ENCODE results near the gene WBP2NL.
"Not testable (repeated sequence)": the region's sequence is repeated elsewhere in the genome, so short reads cannot be mapped to it uniquely, and the experiment has no call there.

WBP2NL gene, protein sequence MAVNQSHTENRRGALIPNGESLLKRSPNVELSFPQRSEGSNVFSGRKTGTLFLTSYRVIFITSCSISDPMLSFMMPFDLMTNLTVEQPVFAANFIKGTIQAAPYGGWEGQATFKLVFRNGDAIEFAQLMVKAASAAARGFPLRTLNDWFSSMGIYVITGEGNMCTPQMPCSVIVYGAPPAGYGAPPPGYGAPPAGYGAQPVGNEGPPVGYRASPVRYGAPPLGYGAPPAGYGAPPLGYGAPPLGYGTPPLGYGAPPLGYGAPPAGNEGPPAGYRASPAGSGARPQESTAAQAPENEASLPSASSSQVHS

DNA sequence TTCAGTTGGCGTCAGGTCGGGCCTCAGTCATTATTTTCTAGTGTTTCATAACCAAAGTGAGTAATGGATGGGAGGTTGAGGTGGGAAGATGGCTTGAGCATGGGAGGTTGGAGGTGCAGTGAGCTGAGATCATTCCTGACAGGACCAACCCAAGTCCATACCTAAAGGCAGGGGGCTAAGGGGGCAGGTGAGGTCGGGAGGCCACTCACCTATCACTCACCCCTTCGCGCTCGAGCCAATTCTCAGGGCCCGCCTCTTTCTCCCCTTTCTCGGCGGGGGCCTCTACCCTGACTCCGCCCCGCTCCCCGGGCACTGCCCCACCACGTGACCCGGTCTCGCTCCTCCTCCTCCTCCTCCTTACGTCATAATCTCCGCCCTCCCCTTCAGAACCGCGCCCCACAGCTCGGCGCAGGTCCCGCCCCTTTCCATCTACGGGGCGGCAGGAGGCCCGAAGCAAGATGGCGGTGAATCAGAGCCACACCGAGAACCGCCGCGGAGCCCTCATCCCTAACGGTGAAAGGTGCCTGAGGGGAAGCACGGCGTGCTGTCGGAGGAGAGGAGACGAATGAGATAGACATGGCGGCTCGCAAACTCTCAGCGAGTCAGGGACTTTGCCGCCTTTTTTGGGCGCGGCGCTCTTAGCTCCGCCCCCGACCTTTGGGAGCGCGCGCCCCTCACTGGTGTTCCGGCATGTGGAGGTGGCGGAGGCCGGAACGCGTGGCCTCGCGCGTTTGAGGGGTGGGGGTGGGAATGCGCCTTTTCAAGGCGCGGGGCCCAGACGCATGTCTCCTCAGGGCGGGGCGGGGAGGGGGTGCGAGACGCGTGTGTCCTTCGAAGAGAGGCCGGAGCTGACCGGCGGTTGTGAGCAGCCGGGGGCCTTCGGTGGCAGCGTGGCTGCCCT is at the start of gene WBP2NL:
Gene WBP2NL, plus strand, starts transcription at position 428 of the 901 bp plus-strand sequence. Its CDS starts 31 bp downstream, at position 459.
- DNase-seq: peak; percentile 93

DNA sequence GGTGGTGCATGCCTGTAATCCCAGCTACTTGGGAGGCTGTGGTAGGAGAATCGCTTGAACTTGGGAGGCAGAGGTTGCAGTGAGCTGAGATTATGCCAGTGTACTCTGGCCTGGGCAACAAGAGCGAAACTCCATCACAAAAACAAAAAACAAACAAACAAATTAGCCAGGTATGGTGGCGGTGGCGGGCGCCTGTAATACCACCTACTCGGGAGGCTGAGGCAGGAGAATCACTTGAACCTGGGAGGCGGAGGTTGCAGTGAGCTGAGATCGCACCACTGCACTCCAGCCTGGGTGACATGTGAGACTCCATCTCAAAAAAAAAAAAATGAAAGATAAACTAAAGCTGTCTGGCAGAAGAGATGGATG is 49.7 kb upstream of the WBP2NL start:
- not testable (repeated sequence) for DNase-seq

DNA sequence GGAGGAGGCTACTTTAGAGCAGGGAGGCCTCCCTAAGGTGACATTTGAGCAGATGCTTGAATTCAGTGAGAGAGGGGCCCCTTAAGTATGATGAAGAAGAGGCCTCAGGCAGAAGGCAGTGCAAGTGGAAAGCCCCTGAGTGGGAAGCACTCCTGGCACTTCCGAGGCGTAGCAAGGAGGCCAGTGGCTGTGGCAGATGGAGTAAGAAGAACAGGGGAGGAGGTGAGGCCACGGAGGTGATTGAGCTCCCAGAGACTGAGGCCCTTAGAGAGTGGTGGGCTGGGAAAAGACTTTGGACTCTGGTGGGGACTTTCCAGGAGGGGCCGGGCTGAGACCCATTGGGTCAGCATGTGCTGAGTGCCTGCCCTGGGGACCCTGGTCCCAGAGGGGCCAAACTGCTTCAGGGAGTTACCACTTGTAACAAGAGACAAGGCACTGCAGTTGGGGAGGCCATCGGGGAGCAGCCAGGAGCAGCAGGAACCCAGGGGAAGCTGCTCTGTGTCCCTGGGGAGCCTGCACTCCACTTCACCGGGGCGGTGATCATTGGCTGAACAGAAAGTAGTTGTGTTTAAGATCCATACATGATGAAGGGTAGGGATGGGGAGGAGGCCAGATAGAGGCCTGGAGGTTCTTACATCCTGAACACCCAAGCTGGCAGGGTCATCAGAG is 49.2 kb upstream of the WBP2NL start:
- DNase-seq: no peak

DNA sequence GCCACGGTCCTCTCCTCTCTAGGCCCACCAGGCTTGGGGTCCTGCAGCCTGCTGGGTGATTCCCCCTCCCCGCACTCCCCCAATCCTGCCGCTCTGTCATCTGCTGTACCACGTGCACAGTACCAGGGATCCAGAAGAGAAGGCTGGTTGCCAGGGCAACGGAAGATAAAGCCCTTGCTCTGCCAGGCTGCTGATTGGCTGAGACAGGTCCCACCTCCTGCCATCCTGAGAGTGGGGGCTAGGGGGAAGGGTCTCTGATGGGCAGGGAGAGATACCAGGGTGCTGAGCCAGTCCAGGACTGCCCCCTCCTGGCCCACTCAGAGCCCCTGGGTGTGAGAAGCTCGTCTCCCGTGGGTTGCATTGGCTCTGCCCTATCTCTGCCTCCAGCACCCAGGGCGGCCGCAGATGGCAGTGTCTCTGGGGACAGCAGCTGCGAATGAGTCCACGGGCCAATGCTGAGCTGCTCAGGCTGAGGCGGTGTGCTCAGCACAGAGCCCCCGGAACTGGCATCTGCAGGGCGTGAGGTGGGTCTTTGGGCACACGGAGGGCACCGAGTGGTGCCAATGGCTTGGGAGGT is 46.6 kb upstream of the WBP2NL start, which contains the start of gene SMIM45:
Gene SMIM45, plus strand, starts transcription at position 253 of the 577 bp plus-strand sequence.
- no peak for DNase-seq

DNA sequence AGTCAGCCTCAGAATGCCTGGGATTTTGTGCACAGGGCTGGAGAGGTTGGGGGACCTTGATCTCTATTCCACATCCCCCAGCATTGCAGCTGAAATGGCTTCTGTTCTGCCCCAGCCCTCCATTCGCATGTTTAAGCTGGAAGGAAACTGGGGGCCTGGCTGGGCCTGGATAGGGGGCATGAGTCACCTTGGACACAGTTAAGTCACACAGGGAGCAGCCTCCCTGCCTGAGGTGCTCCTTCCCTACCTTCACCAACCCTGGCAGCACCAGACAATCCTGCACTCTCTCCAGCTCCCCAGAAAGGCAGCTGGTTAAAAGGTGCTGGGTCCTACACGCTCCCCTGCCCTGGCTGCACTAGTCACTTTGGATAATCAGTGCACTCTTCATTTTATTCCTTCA is 45.9 kb upstream of the WBP2NL start:
- no peak for DNase-seq

DNA sequence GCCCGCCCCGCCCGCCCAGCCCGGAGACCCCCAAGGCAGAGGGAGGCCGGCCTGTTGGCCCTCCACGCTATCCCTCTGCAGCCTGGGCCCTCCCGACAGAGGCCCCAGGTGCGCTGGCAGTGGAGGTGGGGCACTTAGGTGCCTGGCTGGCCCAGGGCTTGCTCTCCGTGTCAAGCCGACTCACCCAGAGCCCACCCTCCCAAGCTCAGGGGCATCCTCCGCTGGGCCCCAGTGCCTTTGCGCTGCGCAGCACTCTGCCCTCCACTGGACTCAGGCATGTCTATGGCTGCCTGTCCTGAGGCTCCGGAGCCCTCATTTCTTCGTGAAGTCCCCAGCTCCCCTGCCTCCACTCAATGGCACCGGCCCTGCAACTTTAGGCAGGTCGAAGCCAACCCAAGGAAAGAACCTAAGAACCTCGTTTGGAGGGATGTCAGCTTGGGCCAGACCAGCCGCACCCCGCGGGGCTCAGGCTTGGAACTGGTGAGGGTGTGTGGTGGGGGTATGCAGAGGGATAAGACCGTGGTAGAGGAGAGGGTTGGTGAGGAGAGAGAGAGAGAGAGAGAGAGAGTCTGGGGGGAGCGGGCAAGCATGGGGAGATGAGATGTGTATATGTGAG is 40.5 kb upstream of the WBP2NL start:
- no peak for DNase-seq

DNA sequence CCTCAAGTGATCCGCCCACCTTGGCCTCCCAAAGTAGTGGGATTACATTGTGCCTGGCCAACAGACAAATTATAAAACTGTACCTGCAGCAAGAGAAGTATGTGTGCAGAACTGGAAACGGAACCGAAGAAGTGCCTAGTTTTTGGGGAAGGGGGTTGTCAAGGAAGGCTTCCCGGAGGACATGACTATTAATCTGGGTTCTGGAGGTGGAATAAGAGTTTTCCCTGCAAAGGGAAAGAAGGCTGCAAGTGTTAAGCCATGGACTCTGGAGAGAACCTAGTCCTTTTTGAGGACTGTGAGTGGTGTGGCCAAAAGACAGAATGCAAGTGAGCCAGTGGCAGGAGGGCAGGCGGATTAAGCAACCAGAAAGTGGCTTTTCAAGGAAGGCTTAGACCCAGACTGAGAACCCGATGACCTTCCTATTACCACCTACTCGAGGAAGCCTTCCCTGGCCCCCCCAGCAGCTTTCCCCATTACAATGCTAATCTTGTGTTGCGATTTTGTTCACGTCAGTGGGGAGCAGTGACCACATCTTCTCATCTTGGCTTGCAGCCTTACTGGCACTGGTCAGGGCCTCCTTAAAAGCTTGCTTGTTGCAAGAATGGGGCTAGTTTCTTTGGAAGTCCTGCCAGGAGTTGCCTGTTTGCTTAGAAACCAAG is 35.0 kb upstream of the WBP2NL start:
- DNase-seq: no peak

DNA sequence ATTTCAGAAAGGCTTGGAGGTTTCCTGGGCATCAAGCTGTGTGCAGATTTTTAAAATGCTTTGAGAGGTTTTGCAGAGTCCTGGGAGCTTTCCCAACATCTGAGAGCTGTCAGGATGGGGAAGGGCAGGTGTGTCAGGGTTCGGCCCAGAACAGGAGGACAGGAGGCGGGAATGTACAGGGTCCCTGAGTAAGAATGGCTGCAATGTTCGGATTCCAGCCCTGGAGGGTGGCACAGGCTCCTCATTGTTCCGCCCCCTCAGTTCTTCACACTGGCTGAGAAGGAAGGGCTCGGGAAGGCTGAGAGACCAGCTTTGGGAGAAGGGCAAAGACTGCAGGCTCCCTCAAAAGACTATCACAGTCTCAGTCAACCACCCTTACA is 34.5 kb upstream of the WBP2NL start:
- DNase-seq: no peak

DNA sequence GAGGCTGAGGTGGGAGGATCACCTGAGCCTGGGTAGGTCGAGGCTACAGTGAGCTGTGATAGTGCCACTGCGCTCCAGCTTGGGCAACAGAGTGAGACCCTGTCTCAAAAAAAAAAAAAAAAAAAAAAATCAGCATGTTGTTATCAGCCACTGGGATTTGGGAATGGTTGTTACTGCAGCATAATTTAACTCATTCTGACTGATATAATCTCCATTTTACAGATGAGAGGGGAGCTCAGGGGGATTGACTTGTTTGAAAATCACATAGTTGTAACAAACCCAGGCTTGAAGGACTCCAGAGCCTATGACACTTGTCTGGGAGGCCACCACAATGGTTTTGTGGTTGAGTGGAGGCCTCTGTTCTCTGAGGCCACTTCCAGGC is 32.4 kb upstream of the WBP2NL start:
- DNase-seq: no peak

DNA sequence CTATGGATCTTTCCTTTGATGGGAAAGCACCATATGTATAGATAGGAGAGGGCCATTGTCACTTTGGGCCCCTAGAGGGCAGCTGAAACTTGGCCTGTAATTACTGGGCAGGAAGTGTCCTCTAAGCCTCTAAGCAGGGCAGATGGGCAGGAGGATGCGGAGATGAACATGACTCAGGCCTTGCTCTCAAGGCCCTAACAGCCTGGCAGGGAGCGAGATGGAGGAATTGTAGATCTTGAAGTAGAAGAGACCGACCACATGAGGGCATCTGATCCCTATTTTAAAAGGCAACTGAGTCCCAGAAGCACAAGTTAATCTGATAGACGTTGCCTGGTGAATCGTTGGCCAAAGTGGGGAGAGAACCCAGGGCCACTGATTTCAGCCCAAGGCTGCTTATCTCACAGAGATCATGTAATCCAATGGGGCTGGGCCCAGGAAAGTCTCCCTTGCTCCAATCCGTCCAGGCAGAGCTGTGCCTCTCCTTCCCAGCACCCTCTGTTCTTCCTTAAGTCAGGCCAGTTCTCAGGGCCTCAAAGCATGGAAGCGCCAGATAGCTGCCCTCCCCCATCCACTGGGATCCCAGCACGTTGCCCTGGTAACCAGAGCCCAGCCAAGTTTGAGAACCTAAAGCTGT is 31.9 kb upstream of the WBP2NL start:
- peak; percentile 69 for DNase-seq

DNA sequence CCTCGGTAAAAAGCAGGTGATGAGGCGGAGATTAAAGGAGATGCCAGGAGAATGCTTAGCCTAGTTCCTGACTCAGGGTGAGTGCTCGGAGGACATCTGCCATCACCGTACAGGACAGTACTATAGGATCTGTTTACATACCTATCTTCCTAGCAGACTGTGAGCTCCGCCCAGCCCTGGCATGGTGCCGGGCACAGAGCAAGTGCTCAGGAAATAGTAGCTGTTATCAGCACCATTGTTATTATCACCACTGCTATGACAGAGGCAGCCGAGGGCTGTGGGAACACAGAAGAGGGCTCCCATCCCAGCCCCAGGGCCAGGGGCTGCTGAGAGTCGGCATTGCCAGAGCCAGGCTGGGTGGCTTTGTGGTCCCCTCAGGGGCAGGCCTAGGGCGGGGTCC is 30.0 kb upstream of the WBP2NL start:
- DNase-seq: no peak

DNA sequence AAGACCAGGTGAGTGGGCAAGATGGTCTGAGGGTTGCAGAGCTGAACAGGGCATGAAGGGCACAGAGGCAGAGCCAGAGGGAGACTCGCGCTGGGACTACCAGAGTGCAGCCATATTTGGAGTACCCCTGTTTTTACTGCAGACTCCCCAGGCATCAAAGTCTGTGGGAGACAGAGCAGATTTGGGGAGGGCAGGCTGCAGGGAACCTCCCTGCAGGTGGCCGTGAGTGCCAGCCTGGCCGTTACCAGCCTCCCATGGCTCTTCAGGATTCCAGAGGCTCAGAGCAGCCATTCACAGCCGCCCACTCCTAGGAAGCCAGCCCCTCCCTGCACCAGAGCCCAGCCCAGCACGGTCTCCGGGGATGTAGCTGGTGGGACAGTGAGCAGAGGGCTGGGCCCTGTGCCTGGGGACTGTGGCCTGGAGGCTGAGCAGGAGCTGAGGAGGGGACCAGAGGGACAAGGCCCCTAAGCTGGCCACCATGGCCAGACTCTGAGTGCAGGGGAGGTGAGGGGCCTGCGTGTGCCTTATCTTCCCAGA is 29.4 kb upstream of the WBP2NL start, which contains the start of gene SEPTIN3:
Gene SEPTIN3, plus strand, starts transcription at position 334 of the 537 bp plus-strand sequence. CDS start 2,050 bp downstream, outside the sequence.
- DNase-seq: no peak

DNA sequence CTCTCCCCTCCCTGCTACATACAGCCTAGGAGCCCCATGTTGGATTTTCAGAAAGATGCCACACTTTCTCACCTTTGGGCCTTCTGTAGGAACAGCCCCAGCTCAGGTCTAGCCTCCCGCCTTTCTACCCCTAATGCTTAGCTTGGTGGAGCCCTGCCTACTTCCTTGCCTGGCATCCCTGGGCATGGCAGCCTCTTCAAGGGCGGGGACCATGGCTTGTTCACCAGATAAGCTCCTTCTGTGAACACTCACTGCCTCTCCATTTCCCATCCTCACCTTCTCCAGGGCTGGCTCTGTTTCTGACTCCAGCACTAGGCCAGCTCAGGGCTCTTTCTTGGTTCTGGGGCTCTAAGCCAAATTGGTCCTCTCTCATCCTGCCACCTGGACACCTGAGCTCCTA is 28.0 kb upstream of the WBP2NL start:
- DNase-seq: no peak

DNA sequence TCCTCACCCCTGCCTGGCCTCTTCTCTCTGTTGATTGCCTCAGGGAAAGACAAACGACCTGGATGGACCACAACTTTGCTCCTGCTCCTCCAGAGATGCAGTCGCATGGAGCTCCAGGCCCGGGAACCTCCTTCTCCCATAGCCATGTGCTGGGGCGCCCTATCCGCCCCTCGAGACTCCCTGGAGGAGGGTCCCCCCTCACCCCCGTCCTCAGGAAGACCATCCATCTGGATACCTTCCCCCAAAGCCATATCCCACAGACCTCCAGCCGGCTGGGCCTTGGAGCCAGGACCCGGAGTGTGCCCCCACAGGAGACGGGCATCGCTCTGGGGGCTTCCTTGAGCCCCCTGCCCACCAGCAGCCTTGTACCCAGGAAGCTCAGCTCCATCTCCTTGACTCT is 27.2 kb upstream of the WBP2NL start:
- no peak for DNase-seq

DNA sequence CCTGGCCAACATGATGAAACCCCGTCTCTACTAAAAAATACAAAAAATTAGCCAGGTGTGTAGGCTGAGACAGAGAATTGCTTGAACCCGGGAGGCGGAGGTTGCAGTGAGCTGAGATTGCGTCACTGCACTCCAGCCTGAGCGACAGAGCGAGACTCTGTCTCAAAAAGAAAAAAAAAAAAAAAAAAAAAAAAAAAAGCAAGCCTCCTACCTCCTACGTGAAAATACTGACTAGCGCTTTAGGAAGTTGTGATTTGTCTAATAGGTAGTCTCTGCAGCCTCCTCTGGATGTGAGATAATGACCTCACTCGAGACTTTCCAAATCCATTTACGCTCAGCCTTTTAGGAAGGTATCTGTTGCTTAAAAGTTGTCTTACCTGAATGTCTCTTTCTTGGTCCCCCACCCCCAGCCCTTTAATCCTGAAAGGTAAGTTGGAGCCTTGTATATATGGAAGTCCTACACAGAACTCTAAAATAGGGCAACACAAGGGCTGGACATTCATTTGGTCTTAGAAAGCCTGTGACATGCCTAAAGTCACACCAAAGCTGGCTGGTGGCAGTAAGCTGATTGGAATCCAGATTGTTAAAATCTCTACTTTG is 23.8 kb upstream of the WBP2NL start:
- DNase-seq: no peak

DNA sequence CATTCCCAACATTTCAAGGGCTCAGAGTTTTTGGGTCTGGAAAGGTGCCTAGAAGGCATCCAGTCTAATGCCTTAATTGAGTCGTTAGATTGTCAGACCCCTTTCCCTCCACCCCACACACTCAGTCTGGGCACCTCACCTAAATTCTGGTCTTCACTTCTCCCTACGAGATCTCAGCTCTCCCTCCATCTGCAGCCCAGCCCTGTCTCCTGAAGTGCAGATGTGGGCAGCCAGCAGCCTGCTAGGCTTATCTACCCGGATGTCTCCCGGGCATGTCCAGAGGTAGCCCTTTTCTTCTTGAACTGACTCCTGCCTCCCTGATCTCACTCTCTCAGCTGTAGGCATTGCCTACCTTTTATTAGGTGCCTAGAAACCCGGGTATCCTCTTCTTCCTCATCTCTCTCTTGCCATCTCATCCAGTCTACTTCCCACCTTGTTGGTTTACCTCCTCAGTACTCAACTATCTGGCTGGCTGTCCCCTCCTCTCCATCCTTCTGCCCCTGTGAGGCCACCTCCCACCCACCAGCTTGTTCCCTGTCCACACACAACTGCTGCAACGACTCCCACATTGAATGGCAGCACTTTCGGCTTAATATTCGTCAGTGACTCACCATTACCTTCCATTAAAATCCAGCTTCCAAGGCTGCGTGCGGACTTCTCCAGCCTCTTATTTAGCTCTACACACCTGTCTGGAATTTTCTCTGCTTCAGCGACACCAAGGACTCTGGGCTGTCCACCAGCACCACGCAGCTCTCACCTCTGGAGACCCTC is 23.1 kb upstream of the WBP2NL start:
- DNase-seq: no peak

DNA sequence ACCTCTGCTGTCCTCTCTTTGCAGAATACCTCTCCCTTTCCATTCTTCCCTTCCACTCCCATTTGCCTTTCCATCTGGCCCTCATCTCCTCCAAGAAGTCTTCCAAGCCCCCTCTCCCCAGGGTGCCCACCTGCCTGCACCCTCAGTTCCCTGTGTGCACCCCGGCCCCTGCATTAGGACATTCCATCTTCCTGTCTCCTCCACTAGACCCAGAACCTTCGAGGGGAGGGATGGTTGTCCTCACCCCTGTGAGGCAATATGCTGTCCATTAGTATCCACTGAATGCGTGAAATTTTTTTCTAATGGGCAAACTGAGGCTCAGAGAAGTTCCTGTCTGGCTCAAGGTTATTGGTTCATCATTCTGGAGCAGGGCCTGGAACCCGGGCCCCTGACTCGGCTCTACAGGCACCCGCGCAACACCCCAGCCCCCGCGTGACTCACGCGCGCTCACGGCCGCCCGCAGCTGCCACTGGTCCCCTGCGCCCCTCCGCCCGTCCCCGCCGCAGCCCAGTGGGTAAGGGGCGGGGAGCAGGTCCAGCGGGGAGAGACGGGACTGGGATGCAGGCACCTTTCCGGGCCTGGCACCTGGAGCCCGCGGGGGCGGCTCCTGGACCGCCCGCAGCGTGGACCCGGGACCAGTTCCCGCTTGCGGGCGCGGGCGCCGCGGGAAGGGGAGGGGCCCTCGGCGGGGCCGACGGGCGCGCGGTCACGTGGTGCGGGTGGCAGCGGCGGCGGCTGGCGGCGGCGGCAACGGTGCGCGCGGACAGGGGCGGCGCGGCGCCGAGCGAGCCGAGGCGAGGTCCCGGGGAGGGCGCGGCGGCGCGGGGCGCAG is 22.3 kb upstream of the WBP2NL start:
- DNase-seq: peak; percentile 51

DNA sequence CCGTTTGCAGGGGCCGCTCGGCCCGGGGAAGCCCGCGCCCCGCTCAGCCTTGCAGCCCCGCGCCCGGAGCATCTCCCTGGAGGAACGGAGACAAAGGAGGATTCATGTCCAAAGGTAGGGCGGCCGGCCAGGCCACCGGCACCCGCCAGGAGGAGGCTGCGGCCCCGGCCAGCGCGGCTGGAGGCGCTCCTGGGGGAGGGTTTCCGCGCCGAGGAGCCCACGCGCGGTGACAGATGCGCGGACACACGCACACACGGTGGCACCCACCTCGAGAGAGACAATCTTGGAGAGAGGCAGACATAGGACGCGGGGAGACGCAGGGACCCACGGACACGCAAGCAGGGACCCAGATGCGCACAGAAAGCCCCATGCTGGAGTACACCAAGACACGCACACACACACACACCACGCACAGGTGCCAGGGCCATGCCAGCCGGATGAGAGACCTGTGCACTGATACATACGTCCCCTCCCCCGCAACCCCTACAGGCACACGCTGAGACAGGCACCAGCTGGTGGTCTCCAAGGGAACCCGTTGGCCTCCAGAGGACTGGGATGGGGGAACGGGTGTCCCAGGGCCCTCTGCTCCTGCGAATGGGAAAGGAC is 21.5 kb upstream of the WBP2NL start:
- no peak for DNase-seq

DNA sequence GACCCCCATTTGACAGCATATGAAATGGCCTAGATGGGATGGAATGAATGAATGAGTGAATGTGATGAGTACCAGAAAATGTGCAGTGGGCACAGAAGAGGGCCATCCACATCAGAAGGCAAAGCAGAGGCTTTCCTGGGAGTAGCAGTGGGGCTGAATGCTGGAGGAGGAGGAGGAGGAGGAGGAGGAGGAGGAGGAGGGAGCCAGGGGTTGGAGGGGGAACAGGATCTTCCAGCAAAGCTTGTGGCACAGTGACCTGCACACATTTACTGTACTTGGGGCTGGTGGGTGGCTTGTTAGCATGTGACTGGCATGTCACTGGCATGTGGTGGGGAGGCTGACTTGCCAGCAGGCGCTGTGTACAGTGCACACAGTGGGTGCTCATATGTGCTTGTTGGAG is 19.9 kb upstream of the WBP2NL start:
- DNase-seq: no peak
